SH-SY5Y (cell line): ENCODE measurements around the gene SLC6A9.

ENCODE experiments used
- GATA2 ChIP-seq: IDR thresholded peaks from 2 replicates; pipeline ENCODE4 v1.6.1; 2011; ENCODE audit warnings: mild to moderate bottlenecking, low read depth, low read length
- GATA3 ChIP-seq: IDR thresholded peaks from 2 replicates; pipeline ENCODE4 v1.6.1; 2011; ENCODE audit warnings: low read depth, mild to moderate bottlenecking, low read length, moderate library complexity

DNA sequence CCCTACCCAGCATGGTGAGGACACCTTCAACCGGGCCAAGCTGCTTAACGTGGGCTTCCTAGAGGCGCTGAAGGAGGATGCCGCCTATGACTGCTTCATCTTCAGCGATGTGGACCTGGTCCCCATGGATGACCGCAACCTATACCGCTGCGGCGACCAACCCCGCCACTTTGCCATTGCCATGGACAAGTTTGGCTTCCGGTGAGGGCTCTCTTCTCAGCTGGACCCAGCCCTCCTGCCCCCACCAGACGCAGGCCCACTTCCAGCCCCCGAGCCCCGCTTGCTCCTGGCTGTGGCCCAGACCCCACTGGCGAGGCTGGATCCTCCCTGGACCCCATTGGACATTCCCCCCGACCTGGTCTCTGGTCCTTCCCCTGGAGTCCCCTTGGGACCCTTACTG is 46.4 kb downstream of the SLC6A9 start:
- TF ChIP-seq GATA2 (no peak), GATA3 (no peak)
